HG03439 (cell line): ENCODE data around the gene AFF2.

Experiments used
- ATAC-seq: cut with Tn5 transposase; IDR thresholded peaks from one replicate; pipeline ENCODE4 v1.9.1; 2021; ENCODE audit warnings: mild to moderate bottlenecking, moderate library complexity; ENCODE audit not compliant: unreplicated experiment

AFF2 gene

GRCh38 chrX:148991502-148991901 is 491.1 kb downstream of the AFF2 start:
- no peak for ATAC-seq

GRCh38 chrX:148995661-148996060 is 495.2 kb downstream of the AFF2 start:
- no peak for ATAC-seq

DNA sequence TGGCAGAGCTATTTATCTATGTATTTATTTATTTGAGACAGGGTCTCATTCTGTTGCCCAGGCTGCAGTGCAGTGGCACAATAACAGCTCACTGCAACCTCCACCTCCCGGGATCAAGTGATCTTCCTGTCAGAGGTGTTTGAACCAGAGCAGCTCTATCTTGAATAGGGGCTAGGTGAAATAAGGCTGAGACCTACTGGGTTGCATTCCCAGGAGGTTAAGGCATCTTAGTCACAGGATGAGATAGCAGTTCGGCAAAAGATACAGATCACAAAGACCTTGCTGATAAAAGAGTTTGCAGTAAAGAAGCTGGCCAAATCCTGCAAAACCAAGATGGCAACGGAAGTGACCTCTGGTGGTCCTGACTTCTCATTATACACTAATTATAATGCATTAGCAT is 501.9 kb downstream of the AFF2 start:
- no peak for ATAC-seq

DNA sequence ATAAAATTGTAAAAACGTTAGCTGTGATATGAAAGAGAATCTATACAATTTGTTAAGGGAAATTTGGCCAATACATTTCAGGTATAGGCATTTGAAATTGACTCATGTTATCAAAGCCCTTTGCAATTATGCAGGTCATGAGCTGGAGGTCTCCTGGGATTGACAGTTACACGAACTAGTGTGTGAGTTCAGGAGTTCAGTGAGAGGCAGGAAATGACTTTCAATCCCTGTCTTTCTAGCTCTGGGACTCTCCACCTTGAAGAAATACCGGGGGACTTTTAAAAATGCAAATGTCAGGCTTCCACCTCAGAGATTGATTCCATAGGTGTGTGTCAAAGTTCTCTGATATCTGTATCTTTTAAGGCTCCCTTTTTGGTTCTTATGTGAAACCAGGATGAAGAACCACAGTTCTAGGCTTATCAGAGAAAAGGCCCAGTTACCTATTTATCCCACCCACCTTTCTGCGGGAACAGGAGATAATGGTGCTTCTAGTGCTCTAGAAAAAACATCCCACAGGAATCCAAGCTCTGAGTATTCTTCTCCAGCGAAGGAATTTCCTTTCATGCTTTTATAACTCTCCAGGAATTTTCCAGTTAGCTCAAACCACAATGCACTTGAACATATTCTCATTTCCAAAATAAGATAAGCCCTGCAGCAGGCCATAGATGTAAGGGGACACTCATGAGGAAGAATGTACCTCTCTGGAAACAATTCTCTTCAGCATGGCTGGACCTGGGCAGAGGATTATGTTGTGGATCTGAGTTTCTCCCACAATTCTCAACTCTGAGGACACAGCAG is 503.6 kb downstream of the AFF2 start:
- ATAC-seq, result no peak

- ATAC-seq, result no peak
Observed at GRCh38 chrX:149004936-149005335, 504.5 kb downstream of the AFF2 start.

DNA sequence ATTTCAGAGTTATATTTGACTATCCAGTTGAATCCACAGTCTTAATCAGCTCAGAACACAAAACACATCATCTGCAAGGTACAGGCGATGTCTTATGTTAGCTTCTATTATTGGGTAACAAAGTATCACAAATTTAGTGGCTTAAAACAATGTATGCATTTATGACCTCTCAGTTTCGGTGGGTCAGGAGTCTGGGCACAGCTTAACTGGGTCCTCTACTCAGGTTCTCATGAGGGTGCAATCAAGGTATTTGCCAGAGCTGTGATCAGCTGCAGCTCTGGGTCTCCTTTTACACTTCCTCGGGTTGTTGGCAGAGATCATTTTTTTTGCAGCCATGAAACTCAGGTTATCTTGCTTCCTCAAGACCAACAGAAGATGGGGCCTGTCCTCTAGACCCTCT is 505.8 kb downstream of the AFF2 start:
- no peak for ATAC-seq

- no peak for ATAC-seq
Observed at GRCh38 chrX:149007423-149007822, 507.0 kb downstream of the AFF2 start.

DNA sequence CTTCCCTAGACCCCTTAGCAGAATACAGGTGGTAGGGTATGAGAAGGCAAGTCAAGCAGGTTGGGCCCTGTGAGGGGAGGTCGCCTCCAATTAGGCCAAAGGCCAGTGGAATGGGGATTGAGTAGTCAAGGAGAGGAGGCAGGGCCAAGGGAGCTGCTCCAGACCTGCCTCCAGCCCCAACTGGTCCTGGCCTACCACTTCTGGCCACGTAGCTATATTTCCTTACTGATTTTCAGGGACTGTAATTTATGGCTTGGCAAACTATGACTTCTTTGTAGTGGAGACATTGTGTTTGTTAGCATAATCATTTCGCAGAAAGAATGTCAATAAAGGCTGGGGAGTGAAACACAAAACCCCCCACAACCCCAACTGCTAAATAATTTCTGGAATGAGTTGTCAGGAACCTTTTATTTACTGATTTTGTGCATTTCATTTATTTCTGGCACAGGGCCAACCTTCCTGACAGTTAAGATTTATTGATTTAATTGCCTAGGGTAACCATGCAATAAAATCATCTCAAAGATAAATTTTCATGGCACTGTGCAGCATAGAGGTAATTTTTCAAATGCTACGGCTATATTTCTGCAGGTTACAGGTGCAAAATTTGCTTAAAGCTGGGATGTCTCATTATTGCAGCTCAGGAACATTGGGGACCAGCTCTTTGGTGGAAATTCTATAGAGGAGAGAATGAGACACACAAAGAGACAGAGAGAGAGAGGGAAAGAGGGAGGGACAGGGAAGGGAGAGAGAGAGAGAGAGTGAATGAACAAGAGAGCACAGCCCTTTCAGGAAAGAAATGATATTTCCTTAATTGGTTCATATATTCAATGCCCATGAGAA is 509.8 kb downstream of the AFF2 start:
- ATAC-seq, result no peak

DNA sequence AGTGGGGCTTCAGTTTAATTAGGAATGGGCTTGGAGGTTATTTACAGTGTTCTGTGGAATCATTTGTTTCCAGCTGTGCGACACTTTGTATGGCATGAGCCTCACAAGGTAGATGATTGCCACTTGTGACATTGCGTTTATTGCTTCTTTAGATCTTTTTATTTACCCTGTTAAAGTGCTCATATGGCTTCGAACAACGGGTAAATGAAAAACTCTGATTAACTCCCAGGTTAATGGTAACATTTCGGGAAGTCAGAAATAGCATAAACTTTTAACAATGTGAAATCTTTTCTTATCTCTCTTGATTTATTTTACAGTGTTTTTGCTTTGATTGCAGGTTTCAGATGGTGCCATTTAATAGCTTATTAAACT is 510.4 kb downstream of the AFF2 start:
- no peak for ATAC-seq

DNA sequence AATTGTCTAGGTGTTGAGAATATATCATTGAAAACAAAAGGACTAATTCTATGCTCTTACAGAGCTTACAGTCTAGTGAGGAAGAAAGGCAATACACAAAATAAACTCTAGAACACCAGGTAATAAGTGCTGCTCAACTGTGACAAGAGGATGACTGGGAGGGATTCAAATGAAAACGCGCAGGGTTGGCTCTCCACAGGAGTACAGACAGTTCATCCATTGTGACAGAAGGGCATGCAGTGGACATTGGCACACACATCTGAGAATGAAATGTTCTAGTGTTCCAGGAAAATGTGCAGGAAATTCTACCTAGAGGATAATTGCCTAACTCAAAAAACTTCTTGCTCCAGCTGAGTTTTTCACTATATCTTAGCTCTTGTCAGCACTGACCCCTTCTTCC is 512.7 kb downstream of the AFF2 start:
- no peak for ATAC-seq

GRCh38 chrX:149021159-149021558 is 520.7 kb downstream of the AFF2 start:
- ATAC-seq, result no peak

GRCh38 chrX:149022485-149022884 is 522.1 kb downstream of the AFF2 start:
- ATAC-seq, result no peak

DNA sequence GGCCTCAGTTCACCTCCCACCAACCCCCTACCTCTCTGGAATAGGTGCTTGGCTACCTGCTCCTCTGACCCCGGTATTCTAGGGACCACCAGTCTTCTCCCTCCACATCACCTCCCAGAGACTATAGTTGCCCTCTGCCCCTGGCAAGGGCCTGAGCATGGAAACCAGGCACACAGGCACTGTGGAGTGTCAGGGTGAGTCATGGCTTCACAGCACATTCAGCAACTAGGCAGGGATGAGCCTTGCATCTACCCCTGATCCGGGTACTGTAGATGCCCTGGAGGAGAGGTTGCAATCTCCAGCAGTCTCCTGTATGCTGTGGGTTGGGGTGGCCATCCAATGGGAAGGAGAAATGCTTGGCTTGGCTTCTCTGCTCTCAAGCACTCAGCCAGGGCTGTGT is 532.0 kb downstream of the AFF2 start:
- no peak for ATAC-seq

GRCh38 chrX:149036086-149036485 is 535.7 kb downstream of the AFF2 start:
- ATAC-seq, result no peak

- no peak for ATAC-seq
Observed at GRCh38 chrX:149037281-149037870, 537.0 kb downstream of the AFF2 start.

- no peak for ATAC-seq
Observed at GRCh38 chrX:149039057-149039456, 538.6 kb downstream of the AFF2 start.

DNA sequence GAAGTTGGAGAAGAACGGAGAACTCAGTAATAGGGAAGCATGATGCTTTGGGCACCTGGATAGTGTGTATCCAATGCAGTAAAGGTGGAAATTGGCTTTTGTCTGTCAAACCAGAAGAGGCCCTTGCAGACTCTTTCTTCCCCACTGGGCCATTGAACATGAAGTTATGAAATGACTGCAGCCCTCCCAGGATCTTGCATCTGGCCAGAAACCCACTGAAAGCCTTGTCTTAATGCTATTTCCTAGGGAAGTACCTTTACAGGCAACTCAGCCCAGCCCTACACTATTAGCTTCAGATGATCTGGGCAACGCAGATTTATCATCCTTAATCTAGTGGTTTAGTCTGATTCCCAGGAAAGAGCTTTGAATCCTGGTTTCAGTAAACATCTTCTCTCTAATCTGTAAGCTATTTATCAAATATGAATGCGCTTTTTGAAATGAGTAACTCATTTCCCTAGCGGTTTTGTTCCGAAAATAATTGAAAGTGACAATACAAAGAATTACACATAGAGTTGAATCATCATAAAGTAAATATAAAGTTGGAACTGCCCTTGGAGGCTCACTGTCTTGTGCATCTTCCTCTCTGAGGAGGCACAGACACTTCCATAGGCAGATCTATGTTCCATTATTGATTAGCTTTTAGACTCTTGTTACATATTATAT is 540.6 kb downstream of the AFF2 start:
- no peak for ATAC-seq

GRCh38 chrX:149043401-149043800 is 543.0 kb downstream of the AFF2 start:
- ATAC-seq, result no peak

DNA sequence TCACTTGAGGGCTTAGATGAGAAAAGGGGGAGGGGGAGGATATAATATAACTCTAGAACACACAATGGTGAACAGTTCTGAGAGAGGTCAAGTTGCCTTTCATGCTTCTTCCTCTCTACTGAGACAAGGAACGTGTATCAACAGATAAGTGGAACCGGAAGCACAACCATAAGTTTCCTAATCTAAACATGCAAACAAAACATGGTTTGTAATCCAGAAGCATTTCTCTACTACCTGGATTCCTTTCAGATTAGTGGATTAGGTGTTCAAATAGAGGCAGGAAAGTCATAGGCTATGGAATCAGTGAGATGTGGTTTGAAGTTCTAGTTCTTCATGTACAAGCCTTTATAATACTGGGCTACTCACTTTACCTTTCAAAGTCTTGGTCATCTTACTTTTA is 544.1 kb downstream of the AFF2 start:
- ATAC-seq, result no peak

- no peak for ATAC-seq
Observed at GRCh38 chrX:149045645-149046210, 545.3 kb downstream of the AFF2 start.
